ENCODE results near the gene ADGRF3. TPM values are rescaled to one million over a fixed set of nuclear protein-coding genes. Genes with fewer than 3 reads are reported as not detected.

Gene ADGRF3
- total and polyA plus RNA-seq, 2 of the 8 experiments (the other 6 are each of a cell fraction or from before 2014, with no cell fraction given), result 0.54 to 0.69 TPM

GRCh38 chr2:26352892-26353291 is 6.3 kb upstream of the ADGRF3 start:
- H3K79me2 ChIP-seq (ENCODE audit: control insufficient read depth in 1 of 2, insufficient read depth in 2 of 2, low read length in 2 of 2), result peaks cover 12 to 96% of the 10 kb centered on the region in 2 experiments
- peaks cover 0 to 7% (median 0%) of the 10 kb centered on the region in 4 experiments; a peak in 1 of 8 replicates for H3K36me3 ChIP-seq (ENCODE audit: control insufficient read depth in 2 of 4, insufficient read depth in 4 of 4, low read length in 3 of 4)
- no peak overlapping the region for H2BK5ac ChIP-seq (ENCODE audit: low read depth, low read length)
- ChIA-PET CTCF (ENCODE audit: partially characterized antibody) (no interaction called here), POLR2A (ENCODE audit: partially characterized antibody) (no interaction called here)
- TF ChIP-seq RXRA (IDR thresholded peaks at IDR 0.05; ENCODE audit: insufficient read depth, low read depth, low read length), result no peak
- TF ChIP-seq CEBPB (IDR thresholded peaks at IDR 0.05; ENCODE audit: low read depth, low read length), result no peak
- no peak for TF ChIP-seq CHD1 (IDR thresholded peaks at IDR 0.05; ENCODE audit: low read depth, low read length)
- TF ChIP-seq GABPA (IDR thresholded peaks at IDR 0.05; ENCODE audit: borderline replicate concordance, insufficient read depth, low read length), result no peak
- TF ChIP-seq, protein P1, sequence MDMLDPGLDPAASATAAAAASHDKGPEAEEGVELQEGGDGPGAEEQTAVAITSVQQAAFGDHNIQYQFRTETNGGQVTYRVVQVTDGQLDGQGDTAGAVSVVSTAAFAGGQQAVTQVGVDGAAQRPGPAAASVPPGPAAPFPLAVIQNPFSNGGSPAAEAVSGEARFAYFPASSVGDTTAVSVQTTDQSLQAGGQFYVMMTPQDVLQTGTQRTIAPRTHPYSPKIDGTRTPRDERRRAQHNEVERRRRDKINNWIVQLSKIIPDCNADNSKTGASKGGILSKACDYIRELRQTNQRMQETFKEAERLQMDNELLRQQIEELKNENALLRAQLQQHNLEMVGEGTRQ (IDR thresholded peaks at IDR 0.05; ENCODE audit: low read length), result no peak
- TF ChIP-seq, protein P2, sequence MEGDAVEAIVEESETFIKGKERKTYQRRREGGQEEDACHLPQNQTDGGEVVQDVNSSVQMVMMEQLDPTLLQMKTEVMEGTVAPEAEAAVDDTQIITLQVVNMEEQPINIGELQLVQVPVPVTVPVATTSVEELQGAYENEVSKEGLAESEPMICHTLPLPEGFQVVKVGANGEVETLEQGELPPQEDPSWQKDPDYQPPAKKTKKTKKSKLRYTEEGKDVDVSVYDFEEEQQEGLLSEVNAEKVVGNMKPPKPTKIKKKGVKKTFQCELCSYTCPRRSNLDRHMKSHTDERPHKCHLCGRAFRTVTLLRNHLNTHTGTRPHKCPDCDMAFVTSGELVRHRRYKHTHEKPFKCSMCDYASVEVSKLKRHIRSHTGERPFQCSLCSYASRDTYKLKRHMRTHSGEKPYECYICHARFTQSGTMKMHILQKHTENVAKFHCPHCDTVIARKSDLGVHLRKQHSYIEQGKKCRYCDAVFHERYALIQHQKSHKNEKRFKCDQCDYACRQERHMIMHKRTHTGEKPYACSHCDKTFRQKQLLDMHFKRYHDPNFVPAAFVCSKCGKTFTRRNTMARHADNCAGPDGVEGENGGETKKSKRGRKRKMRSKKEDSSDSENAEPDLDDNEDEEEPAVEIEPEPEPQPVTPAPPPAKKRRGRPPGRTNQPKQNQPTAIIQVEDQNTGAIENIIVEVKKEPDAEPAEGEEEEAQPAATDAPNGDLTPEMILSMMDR (IDR thresholded peaks at IDR 0.05; ENCODE audit: control extremely low read depth in 1 of 3, insufficient read depth in 1 of 3, low read depth in 1 of 3, low read length in 3 of 3), result no peak
- no peak for TF ChIP-seq SP4 (IDR thresholded peaks at IDR 0.05; ENCODE audit: low read length)
- no peak overlapping the region for H2BK120ac ChIP-seq (replicated peaks; ENCODE audit: low read depth, low read length)
- H2BK15ac ChIP-seq (ENCODE audit: low read length), result no peak overlapping the region
- no peak overlapping the region for H3K27ac ChIP-seq (ENCODE audit: low read depth, low read length)
- peaks cover 7% of the 10 kb centered on the region for H3K79me1 ChIP-seq (ENCODE audit: low read depth, low read length)
- WGBS, 2 experiments (ENCODE audit: extremely low coverage in 1 of 2, insufficient coverage in 1 of 2, insufficient read length in 1 of 2, insufficient replicate concordance in 2 of 2, low coverage in 1 of 2, low lambda C conversion rate in 2 of 2, missing lambda C conversion rate in 1 of 2), result 92% methylated on average over 1 of the region's 1 CpG; no CpG with 5 or more reads in 1 of the 2 experiments
- DNase-seq (ENCODE audit: low read depth in 1 of 2, low spot score in 2 of 2), result no peak
- H3K4me3 ChIP-seq (ENCODE audit: extremely low read depth in 1 of 4, insufficient read depth in 2 of 4, low read depth in 3 of 4, low read length in 4 of 4), result no peak overlapping the region
- no peak overlapping the region for H2AFZ ChIP-seq (ENCODE audit: low read length)
- no peak overlapping the region for H3K14ac ChIP-seq (ENCODE audit: insufficient read length)
- no peaks in the 10 kb centered on the region for H3K9me3 ChIP-seq (ENCODE audit: insufficient read depth in 2 of 2, low read depth in 1 of 2, low read length in 1 of 2)
- no peak overlapping the region for H3K4ac ChIP-seq (replicated peaks; ENCODE audit: insufficient read length, low read depth, low read length)
- no peak overlapping the region for H2AK5ac ChIP-seq (ENCODE audit: low read depth, low read length)
- H3K23me2 ChIP-seq (ENCODE audit: low read depth, low read length), result no peaks in the 10 kb centered on the region
- no peak for FAIRE-seq
- H3K4me2 ChIP-seq (ENCODE audit: insufficient read depth in 1 of 2, low read depth in 2 of 2, low read length in 2 of 2), result no peak overlapping the region
- H3K56ac ChIP-seq (replicated peaks; ENCODE audit: insufficient read length, low read depth, low read length), result no peak overlapping the region
- no peak overlapping the region for H4K8ac ChIP-seq (ENCODE audit: extremely low read depth, insufficient read depth, low read length)
- H3K9ac ChIP-seq (replicated peaks in 1 of 4; ENCODE audit: extremely low read depth in 1 of 4, low read depth in 3 of 4, low read length in 3 of 4), result no peak overlapping the region
- no peak overlapping the region for H2BK12ac ChIP-seq (ENCODE audit: low read depth, low read length)
- no peaks in the 10 kb centered on the region for H3K27me3 ChIP-seq (replicated peaks in 1 of 4; ENCODE audit: control insufficient read depth in 3 of 4, extremely low read depth in 1 of 4, insufficient read depth in 3 of 4, low read length in 3 of 4)
- peaks cover 3 to 15% of the 10 kb centered on the region in 2 experiments for H4K20me1 ChIP-seq (replicated peaks in 1 of 2; ENCODE audit: control insufficient read depth in 1 of 2, insufficient read depth in 2 of 2, low read length in 2 of 2)
- H3K4me1 ChIP-seq (replicated peaks in 1 of 4; ENCODE audit: control insufficient read depth in 3 of 4, insufficient read depth in 4 of 4, low read length in 3 of 4), result peaks cover 0 to 3% (median under 1%) of the 10 kb centered on the region in 4 experiments; a peak in 3 of 7 replicates
- no peak overlapping the region for H3K23ac ChIP-seq (ENCODE audit: insufficient read length)
- H3K18ac ChIP-seq (ENCODE audit: extremely low read depth, low read length), result no peak overlapping the region
- H4K5ac ChIP-seq (ENCODE audit: insufficient read length, low read depth, low read length), result no peak overlapping the region
- no peak overlapping the region for H2BK20ac ChIP-seq (ENCODE audit: low read length)
- H4K91ac ChIP-seq (replicated peaks; ENCODE audit: insufficient read length, low read length), result no peak overlapping the region
